Measurements from ENCODE around the gene C1GALT1C1L.
A peak's percentile ranks its signal among the peaks of the same experiment; 100 is the strongest.
"Not testable (repeated sequence)": the region's sequence is repeated elsewhere in the genome, so short reads cannot be mapped to it uniquely, and the experiment has no call there.

C1GALT1C1L gene

DNA sequence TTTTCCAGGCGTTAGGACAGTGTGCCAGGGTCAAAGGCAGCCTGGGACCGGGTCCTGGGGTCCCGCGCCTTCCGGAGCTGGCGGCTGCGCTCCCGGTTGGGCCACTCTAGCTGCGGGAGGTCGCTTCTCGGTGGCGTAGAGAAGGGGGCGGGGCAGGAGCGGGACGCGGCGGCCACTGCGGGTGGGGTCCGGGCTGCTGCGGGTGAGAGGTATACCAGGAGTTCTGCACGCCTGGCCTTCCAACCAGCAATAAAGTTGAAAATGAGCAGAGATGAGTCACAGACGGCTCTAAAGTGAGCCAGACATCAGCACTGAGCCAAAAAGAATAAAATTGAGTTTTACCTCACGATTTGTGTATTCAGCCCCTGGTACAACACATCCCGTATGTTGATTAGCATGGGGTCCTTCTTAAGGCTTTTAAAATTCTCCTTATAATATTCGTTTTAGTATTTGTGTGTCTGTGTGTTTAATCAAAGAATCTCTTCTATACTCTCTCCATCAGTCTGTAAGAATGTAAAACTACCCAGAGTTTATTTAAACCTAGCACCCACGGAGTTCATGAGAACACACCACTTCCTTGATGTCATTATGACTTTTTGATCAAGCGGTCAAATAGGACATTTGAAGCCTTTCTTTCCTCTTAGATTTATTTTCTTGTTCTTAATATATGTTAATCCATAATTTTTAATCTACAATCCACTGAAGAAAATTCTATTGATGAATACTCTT lies at the start of gene C1GALT1C1L:
TSS of gene C1GALT1C1L (minus strand) at position 108 of the 729 bp plus-strand sequence. CDS start at position 1, 107 bp downstream.
- DNase-seq: peak; percentile 12

DNA sequence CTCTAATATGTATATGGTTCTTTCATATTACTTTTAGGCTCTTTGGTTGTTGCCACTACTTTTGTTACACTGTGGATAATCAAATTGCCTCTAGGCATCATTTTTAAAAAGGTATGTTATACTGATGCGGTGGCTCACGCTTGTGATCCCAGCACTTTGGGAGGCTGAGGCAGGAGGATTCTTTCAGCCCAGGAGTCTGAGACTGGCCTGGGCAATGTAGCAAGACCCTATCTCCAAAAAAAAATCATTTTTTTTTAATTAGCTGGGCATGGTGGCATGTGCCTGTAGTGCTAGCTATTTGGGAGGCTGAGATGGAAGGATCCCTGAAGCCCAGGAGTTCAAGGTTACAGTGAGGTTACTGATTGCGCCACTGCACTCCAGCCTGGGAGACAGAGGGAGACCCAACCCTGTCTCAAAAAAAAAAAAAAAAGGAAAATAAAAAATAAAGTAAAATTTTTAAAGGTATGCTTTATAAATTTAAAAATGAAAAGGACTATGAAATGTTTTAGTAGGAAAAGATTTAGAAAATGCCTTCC lies 49.5 kb upstream of the C1GALT1C1L start:
- DNase-seq: no peak

DNA sequence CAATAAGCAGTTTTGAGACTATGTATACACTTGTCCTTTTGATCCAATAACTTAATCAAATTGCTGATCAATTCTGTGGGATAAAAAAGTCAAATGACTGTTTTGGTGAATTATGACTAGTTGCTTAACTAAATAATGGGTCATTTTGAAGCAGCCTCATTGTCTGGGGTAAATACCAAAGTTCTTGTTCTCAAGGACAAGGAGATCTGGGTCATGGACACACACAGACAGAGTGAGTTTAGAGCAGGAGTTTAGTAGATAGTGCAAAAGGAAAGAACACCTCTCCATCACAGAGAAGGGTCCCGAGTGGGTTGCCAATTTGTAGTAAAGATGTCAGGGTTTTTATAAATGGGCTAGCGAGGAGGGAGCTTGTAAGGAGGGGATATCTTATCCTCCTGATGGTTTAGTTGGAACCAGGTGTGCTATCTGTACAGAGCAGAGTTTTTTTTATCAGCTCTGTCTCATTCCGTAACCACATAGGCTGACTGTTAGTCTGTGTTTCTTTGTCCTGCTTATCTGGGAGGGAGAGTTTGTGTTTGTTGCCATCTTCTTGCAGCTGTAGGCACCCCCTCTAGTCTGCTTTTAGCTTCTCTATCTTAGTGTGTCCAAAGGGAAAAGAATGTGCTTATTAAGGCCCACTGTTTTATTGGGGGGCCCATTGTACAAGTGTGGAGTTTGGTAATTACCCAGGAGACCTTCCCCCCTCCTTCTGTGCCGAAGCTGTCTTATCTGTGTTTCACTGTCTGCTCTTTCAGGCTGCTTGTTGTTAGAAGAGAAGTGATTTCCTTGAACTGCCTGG lies 48.7 kb upstream of the C1GALT1C1L start:
- DNase-seq: no peak

DNA sequence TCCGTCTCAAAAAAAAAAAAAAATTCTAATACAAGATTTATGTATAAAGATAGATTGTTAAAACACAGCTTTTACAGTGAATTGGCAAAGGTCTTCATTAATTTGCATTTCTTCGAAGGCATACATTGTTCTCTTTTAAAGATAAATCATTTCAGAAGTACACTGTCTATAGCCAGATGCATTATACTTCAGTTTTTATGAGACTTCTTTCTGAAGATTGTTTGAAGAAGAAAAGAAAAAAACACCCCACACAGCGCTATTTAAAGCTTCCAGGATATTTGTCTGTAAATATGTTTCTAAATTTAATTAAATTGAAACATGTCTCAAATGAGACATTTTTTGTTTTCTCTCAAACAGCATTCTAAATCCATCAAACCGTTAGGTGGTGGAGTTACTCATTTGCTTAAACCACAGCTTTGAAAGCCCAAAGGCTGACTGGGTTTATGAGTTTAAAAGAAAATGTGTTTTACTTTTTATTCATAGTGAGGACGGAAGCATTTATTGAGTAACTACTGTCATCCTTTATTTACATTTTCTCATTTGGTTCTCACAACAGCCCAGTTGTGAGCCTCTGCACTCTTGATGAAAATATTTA lies 42.4 kb upstream of the C1GALT1C1L start:
- DNase-seq: no peak

DNA sequence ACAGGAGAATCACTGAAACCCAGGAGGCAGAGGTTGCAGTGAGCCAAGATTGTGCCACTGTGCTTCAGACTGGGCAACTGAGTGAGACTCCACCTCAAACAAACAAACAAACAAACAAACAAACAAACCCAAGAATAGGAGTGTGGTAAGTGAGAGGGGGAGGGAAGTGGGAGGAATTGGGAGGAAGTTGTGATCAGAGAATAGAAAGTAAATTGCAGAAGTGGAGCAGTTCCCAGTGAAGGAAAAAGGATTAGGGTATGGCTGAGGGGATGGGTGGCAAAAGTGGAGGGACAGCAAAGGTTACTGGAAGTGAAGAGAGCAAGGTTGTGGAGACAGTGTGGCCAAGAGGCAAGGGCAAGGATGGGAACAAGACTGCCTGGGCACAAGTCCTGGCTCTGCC lies 41.1 kb upstream of the C1GALT1C1L start:
- DNase-seq: no peak

DNA sequence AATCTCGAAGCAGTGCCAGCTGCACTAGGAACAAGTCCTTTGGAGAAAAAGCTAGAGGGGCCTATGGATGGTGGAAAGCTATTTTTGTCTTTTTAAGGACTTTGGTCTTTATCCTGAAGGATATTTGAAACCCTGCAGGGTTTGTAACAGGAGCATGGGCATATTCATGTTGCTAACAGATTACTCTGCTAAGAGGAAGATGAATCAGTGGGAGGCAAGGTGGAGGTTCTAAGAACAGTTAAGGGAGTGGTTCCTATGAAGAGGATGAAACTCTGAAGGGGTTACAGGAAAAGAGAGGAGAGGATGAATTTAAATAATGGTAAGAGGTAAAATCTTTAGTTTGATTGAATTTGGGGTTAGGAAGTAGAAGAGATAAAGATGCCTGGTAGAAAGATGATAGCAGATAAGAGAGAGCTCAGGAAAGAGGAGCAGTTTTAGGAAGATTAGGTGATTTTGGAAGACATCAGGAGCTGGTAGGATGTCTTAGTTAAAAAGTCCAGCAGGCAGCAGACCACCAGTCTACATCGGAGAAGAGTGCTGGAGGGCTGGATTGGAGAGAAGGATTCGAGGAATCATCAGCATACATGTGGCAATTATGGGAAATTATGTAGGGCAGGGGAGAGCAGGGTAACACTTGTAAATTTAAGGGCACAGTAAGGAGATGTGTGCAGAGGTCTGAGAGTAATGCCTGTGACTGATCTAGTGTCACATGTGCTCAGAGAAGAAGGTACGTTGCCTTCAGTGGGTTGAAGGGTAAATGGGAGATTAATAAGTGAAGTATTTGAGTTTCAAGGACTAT lies 39.3 kb upstream of the C1GALT1C1L start:
- DNase-seq: no peak

DNA sequence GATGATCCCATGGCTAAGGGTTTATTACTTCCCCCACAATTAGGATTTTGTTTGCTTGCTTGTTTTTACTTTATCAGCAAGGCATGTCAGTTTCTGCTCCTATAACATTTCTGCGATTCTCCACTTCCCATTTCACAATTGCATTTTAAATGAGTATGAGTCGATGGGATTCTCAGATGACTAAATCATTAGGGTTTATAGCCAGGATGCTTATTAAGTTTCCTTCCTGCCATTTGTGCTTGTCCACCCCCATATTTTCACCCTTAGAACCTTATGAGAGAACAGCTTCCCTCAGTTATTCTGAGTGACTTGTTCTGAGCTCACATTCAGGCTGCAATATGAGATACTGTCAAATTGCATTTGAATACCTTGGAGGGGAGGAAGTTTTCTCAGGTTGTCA lies 37.9 kb upstream of the C1GALT1C1L start:
- DNase-seq: no peak

DNA sequence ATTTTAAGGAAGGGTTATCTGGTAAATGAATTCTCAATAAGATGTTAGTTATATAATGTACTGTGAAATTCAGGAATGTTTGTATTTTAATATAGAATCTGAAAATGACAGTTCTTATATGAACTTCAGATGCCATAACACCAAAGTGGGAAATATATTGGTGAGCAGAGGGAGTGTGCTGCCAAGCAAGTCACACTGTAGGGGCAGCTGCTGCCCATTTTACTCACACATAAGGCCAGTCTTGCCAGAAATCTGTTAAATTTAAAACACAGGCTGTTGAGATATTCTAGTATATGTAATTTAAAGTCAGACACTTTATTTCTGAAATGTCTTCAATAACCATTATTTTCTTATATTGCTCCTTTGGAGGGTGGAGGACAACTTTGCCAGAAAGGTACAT lies 34.6 kb upstream of the C1GALT1C1L start:
- DNase-seq: no peak

DNA sequence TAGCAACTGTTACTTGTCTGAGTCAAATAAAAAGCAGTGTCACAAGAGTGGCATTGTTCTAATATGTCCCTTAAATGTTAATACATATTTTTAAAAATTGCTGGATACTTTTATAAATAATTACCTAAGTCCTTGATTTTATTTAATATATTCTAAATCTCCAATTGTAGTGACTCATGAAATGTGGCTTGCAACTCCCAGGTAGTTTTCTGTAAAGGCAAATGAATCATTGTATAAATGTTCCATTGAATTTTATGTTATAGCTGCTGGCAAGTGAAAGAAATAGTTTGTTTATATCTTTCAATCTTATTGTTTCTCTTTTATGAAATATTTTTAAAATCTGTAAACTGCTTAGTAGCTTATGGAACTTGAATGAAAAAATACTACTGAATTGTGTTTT lies 32.7 kb upstream of the C1GALT1C1L start:
- DNase-seq: no peak

DNA sequence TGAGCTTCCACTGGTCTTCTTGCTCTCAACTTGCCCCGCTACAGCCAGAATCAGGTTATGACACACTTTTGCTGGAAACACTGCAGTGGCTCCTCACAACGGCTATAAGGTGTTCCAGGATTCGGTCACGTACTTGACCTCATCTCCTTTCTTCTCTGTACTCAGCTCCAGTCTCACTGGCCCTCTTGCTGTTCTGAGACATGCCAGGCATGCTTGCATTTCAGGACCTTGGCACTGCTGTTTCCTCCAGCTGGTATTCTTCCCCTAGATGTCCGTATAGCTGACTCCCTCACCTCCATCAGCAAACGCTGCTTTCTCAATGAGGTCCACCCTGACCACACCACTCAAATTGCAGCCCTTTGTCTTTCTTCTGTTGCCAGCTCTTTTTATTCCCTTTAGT lies 31.9 kb upstream of the C1GALT1C1L start:
- DNase-seq: no peak

DNA sequence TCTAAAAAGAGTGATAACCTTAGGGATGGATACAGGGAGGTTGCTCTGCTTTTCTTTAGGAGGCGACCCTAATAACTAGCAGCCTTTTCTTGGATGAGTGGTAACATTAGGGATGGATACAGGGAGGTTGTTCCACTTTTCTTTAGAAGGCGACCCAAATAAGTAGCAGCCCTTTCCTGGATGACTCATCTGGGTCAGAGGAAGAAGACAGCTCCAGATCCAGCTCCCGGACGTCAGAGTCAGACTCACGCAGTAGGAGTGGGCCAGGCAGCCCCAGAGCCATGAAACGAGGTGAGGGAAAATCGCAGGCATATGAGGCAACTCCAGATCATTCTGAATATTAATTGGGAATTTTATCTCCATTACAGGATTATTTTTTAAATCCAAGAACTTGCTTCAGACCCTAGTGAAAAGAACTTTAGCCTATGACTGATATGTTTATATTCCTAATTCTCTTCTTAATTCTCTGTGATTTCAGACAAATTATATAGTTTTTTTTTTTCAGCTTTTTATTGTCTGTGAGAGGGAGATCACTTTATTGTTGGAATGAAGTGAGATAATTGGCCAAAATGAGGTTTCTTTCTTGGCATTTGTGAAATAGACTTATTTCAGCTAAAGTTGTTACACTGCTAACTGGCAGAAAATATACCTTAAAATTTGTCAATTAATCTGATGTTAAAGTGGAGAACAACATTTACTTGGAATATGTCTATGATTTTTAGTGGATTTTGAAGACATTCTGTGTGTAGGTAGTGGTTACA lies 31.2 kb upstream of the C1GALT1C1L start:
- DNase-seq: no peak

DNA sequence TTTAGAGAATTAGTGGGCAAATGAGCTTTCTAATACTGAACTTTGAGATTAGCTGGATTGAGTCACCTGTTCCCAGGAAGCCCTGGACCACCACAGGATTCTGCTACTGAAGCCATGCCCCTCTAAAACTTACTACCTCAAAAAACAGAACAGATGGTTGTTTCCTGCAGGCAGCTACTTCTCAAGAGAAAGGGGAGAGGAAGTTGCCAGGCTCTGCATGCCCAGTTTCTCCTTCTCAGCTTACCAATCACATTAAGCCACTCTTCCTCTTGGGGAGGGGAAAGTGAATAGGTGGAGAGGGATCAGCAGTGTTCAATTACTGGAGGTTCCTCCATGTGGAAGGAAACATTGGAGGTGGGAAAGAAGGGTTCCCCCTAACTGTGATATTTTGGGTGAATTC lies 24.9 kb upstream of the C1GALT1C1L start:
- no peak for DNase-seq

DNA sequence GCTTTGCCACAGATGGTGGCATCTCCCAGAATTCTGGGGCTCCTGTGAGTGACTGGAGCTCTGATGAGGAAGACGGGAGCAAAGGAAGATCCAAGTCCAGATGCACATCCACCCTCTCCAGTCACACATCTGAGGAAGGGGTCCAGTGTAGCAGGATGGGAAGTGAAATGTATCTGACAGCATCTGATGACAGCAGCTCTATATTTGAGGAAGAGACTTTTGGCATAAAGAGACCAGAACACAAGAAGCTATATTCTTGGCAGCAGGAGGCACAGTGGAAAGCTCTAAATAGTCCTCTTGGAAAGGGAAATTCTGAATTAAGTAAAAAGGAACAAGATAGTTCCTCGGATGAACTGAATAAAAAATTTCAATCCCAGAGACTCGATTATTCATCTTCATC lies 23.5 kb upstream of the C1GALT1C1L start:
- DNase-seq: no peak

DNA sequence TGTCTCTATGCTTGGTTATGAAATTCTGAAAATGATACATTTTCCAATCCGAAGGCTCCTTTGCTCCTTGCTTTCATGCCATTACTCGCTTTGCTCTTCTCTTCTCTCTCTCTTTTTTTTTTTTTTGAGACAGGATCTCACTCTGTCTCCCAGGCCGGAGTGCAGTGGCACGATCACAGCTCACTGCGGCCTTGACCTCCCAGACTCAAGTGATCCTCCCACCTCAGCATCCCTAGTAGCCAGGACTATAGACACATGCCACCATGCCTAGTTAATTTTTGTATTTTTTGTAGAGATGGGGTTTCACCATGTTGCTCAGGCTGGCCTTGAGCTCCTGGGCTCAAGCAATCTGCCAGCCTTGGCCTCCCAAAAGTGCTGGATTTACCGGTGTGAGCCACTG lies 21.9 kb upstream of the C1GALT1C1L start:
- DNase-seq: not testable (repeated sequence)

DNA sequence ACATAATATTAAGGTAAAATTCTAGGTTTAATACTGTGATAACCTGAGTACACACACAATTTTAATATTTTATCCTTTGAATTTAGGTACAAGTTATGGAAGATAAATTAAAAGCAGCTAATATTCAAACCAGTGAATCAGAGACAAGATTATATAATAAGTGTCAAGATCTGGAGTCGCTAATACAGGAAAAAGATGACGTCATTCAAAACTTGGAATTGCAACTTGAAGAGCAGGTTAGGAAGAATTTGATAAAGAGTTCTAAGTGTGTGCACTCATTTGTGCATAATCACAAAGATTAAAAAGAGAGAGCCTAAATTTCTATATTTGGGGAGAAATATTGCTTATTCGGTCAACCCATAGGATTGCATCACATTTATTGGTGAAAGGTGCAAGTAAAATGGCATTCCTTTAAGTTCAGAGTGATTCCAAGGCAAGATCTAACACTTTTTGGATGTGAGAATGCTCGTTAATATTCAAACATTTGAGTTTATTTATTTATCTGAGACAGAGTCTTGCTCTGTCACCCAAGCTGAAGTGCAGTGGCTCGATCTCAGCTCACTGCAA lies 16.3 kb upstream of the C1GALT1C1L start:
- no peak for DNase-seq

DNA sequence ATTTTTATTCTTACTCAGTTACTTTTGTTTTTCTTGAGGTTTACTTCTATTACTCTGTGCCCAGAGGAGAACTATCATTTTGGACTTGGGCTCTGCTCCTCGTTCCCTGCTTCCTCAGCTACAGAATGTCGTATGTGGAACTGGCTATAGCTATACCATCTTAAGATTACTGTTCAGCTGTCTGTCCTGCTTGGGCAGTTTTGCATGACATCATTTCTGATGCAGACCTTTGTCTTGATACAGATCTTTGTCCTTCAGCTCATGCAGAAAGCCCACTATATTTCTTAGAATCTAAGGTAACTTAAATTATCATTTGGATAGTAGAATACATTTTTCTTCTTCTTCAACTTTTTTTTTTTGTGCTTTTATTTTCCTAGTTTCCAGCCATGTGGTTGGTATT lies 13.8 kb upstream of the C1GALT1C1L start:
- no peak for DNase-seq

DNA sequence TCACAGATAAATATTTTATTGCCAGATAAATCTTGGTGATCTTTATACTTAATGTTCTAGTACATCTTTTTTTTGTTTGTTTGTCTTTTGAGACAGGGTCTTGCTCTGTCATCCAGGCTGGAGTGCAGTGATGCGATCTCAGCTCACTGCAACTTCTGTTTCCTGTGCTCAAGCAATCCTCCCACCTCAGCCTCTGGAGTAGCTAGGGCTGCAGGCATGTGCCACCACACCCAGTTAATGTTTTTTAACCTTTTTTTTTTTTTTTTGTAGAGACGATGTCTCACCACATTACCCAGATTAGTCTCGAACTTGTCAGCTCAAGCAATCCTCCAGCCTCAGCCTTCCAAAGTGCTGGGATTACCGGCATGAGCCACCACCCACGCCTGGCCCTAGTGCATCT lies 9.1 kb upstream of the C1GALT1C1L start:
- no peak for DNase-seq

DNA sequence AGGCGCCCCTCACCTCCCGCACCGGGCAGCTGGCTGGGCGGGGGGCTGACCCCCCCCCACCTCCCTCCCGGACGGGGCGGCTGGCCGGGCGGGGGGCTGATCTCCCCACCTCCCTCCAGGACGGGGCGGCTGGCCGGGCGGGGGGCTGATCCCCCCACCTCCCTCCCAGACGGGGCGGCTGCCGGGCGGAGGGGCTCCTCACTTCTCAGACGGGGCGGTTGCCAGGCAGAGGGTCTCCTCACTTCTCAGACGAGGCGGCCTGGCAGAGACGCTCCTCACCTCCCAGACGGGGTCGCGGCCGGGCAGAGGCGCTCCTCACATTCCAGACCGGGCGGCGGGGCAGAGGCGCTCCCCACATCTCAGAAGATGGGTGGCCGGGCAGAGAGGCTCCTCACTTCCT lies 1.6 kb upstream of the C1GALT1C1L start:
- DNase-seq: not testable (repeated sequence)

DNA sequence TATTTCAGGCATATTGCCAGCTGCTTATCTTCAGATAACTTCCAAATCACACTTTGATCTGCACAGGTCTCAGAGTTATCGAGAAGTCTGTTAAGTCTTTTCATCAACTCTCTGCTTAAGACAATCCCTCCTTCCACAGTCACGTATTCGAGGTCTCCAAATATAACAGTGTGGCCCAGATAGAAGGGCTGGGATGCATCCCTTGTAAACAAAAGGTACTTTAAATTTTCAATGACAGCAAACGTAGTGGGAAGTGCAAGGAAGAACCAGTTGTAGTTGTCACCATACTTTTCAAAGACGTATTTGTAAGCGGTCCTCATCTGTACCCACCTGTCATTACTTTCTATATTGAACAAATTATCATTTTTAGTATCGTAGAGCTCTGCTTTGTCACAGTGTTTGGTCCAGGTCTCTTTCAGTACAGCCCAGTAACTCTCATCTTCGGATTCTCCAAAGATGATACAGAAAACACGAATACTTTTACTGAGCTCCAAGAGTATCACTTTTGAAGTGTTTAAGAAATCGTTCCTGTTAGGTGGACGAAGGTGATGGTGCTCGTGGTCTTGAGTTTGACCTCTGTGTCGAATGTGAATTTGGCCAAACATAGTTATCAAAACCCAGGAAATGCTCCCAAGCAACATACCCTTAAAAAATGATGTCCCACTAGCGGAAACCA lies 445 bp downstream of the C1GALT1C1L start:
- no peak for DNase-seq

DNA sequence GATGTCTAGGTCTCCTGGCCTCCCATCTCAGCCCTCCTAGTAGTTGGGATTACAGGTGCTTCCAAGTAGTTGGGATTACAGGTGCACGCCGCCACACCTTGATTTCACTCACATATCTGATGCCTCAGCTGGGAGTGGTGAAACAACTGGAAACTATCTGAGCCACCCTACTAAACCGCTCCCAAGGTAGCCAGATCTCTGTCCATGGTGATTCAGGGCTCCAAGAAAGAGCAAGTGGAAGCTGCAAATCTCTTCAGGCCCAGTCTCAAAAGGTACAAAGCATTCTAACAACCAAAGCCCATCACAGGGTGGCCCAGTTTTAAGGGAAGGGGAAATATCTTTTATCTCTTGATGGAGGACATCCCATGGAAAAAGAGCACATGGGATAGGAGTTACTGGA lies 19.0 kb downstream of the C1GALT1C1L start:
- DNase-seq: no peak

DNA sequence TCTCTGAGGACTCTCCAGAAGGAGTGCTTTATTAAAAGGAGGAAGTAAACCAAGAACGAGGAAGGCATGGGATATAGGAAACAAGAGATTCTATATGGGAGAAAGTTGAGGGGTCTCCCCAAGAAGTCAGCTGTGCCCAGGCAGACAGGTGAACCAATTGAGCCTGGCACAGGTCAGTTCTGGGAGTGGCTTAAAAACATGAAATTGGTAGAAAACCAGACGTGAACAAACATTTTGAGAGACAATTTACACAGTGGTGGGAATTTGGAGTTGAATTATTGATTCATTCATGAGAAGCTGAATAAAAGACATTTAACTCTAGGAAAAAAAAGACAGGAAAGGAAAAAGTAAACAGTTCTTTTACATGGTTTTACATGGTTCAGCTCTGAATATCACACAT lies 22.7 kb downstream of the C1GALT1C1L start:
- no peak for DNase-seq

All from CD4-positive, alpha-beta T cell treated with Interferon gamma for 1 hour (primary cell).